Liver (tissue), 3 donors: Measurements from ENCODE around the gene ARHGAP27.
"Not testable (repeated sequence)": the region's sequence is repeated elsewhere in the genome, so short reads cannot be mapped to it uniquely, and the experiment has no call there.

Experiments used
- CTCF ChIP-seq: fragments of 150-350 bp; IDR thresholded peaks from 2 replicates; pipeline ENCODE4 v1.5.1; 2017; ENCODE audit warnings: improper control_type of control experiment, low read depth, low read length; ENCODE audit not compliant: missing input control
- TAF1 ChIP-seq: conservative IDR thresholded peaks from 2 replicates; pipeline ENCODE4 v1.6.1; 2016; ENCODE audit warnings: antibody characterized with exemption, mild to moderate bottlenecking
- YY1 ChIP-seq: IDR thresholded peaks from 2 replicates; pipeline ENCODE4 v1.6.1; 2016; ENCODE audit warnings: antibody characterized with exemption, mild to moderate bottlenecking
- ZBTB33 ChIP-seq: IDR thresholded peaks from 2 replicates; pipeline ENCODE4 v1.6.1; 2016; ENCODE audit warnings: antibody characterized with exemption
- donor health status: healthy.
- donor health status: healthy.

- TF ChIP-seq ZBTB33, CTCF, YY1, TAF1: not testable (repeated sequence)
These were observed 13.5 kb upstream of the ARHGAP27 start for GRCh38 chr17:45445901-45446743.
